GM18507 (cell line): ENCODE measurements around the gene TNFRSF14.

ENCODE experiments used
- DNase-seq: peaks from one replicate; pipeline ENCODE4 v3.0.0; 2011; ENCODE audit warnings: low read depth; ENCODE audit not compliant: insufficient read length; ENCODE audit errors: extremely low spot score
- FAIRE-seq: peaks from 2 replicates; lab custom pipeline; 2011; peaks lifted over from hg19 to GRCh38; lab: Jason Lieb, UNC

Gene TNFRSF14

DNA sequence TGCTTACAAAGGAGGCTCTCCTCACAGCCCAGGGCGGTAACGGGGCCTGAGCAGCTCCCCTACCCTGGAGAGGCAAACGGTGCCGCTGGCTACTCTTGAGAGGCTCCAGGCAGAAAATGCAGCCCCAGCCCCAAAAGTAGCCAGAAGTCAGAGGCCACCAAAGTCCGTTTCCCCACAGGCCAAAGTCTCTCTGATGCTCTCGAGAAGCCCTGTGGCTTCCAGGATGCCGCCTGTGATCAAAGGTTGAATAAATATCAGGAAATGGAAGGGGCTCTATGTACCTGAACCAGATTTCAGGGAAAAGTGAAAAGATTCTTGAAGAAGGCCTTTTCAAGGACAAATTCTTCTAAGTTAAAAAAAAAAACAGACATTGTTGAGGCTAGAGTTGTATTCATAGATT, 33.9 kb upstream of the TNFRSF14 start:
- no peak for DNase-seq
- FAIRE-seq, result no peak

GRCh38 chr1:2523191-2523890, 32.8 kb upstream of the TNFRSF14 start:
- FAIRE-seq (no peak), DNase-seq (no peak)

DNA sequence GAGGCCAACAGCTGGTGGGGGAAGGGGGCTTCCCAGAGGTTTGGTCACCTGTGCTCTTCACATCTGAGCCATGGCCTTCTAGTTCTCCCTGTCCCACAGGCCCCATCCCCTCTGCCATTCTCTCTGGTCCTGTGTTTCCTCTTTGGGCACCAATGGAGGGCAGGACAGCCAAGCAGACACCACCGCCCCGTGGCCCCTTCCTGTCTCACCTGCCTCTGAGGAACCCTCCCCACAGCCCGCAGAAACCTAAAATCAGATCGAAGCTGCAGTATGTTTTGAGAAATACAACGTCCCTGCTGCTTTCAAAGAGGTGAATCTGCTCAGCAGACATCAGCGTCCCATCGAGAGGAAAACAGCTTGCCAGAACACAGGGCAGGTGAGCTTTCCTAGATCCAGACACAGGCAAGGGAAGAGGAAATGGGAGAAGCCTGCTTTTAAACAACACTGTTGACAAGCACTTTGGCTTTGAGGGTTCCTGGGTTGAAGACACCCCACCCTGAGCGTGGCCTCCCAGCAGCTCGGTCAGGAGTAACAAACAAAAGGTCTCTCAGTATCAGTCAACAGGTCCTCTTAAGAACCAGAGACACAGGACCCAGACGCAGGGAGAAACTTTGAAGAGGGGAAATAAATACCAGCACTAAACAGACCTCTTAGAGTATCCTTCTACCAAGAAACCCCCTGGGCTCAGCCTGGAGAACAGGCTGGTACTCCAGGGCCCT, 32.1 kb upstream of the TNFRSF14 start:
- no peak for DNase-seq
- FAIRE-seq, result no peak

GRCh38 chr1:2525572-2525919, 30.6 kb upstream of the TNFRSF14 start:
- FAIRE-seq (no peak), DNase-seq (no peak)

- FAIRE-seq (peak; percentile 90), DNase-seq (peak; percentile 87)
These were observed 30.0 kb upstream of the TNFRSF14 start, which contains the start of gene PANK4 for GRCh38 chr1:2525920-2526823. Gene PANK4 (minus strand): TSS chr1:2526596. CDS start chr1:2526587, 9 bp downstream.

- DNase-seq (peak; percentile 42), FAIRE-seq (no peak)
These were observed 29.2 kb upstream of the TNFRSF14 start for GRCh38 chr1:2526824-2527555.

DNA sequence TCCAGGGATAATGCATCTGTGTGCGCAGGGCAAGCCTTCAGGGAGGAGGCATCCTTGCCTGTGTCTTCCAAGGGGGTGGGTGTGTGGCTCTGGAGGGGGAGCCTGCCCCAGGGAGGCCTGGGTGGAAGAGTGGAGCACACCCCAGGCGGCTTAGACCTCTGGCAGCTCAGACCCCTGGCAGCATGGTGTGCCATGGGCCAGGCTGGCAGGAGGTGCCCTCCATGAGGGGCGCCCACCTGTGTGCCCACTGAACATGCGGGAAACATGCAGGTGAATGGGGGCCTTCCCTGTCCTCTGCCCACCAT, 28.7 kb upstream of the TNFRSF14 start:
- DNase-seq (no peak), FAIRE-seq (no peak)

GRCh38 chr1:2528016-2528415, 28.2 kb upstream of the TNFRSF14 start:
- FAIRE-seq, result no peak

DNA sequence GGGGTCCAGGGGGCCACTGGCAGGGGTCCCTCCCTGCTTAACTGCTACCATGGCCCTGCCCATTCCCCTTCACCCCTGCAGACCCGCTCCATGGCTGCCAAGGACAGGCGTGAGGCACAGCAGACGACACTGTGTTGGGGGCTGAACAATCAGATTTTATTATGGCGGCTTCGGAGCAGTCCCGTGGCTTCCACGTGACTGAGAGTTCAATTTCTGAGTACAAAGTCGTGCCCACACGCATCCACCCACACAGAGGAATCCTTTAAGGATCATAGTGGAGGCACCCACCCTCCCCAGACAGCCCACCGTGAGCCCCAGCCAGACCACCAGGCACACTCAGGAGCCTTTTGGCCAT, 27.6 kb upstream of the TNFRSF14 start:
- DNase-seq (no peak), FAIRE-seq (no peak)

More at GRCh38 chr1:2528016-2528415, 28.2 kb upstream of the TNFRSF14 start:
- DNase-seq, result no peak

DNA sequence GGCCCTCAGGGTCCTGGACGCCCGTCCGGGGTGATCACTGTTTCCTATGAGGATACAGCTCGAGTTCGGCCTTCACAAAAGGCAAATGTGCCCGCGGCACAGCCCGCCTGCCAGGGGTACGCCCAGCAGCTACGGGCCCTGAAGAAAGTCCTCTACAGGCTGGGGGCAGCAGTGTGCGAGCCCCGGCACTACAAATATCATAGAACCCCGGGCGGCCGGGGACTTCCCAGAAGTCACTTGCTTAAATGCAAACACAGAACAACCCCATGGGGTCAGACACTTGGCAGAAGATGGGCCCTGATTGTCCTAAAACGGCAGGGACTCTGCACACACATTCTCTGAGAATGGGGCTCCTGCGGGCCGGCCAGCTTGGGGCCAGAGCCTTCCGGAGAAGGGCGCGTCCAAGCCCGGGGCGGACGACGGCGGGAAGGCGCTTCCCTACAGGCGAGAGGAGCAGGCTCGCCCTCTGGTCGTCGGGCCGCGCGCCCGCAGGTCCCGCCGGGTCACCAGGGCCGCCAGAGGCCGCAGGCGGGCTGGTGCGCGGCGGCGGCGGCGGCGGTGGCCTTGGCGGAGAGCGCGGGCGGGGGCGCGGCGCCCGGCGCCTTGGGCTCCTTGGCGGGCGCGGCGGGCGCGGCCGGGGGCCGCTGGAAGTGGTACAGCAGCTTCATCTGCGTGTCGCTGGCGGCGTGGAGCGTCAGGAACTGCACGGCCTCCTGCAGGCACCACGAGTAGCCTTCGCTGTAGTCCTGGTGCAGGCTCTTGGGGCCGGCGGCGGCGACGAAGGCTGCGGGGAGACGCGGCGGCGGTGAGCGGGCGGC, 27.0 kb upstream of the TNFRSF14 start:
- FAIRE-seq, result no peak
- DNase-seq, result no peak

- DNase-seq, result no peak
These were observed 26.2 kb upstream of the TNFRSF14 start, which contains the start of gene HES5 for GRCh38 chr1:2529784-2530512. Gene HES5 (minus strand): TSS chr1:2530263. CDS start chr1:2530164, 99 bp downstream.

GRCh38 chr1:2530513-2531361, 25.4 kb upstream of the TNFRSF14 start:
- DNase-seq, result no peak
- FAIRE-seq, result no peak

More at GRCh38 chr1:2529784-2530512, 26.2 kb upstream of the TNFRSF14 start, which contains the start of gene HES5:
- FAIRE-seq, result no peak

DNA sequence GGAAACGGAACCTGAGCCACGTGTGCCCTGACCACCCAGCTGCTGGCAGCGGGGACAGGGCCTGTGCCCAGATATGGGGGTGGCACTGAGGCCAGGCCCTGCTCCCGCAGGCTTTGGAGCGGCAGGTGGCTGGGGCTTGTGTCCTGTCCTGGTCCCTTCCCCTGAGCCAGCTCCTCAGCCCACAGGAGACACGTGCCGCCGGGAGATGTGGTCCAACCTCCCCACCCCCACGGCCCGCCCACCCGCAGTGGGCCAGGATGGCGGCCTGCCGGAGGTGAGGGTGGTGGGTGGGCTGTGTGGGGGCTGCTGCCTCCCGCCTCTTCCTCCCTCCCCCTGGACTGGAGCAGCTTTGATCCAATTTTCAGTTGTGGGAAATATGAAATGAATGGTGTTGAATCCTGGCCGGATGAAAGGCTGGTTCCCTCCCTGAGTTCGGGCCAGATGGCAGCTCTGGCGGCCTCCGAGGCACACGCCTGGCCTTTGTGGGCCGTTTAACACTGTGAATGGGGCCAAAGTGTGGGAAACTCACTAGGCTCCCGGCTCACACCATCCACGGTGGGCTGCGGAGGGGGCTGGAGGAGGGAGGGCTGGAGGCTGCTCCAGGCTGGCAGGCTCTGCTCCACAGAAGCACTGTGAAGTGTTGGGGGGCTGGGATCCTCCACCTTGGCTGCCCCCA, 23.5 kb upstream of the TNFRSF14 start:
- DNase-seq, result no peak
- no peak for FAIRE-seq

DNA sequence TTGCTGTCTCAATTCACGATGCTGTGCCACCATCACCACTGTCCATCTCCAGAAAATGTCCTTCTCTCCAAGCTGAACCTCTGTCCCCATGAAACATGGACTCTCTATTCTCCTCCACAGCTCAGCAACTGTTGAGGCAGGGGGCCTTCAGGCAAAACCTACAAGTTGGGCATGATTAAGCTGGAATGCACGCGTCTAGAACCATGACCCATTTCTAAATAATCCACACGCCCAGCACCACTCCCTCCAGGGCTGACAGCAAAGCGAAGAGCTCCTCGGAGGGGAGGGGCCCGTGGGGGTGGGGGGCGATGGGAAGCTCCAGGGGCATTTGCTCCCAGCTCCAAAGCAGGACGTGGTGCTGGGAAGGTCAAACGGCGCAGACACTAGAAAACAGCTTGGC, 22.8 kb upstream of the TNFRSF14 start:
- DNase-seq (no peak), FAIRE-seq (no peak)

DNA sequence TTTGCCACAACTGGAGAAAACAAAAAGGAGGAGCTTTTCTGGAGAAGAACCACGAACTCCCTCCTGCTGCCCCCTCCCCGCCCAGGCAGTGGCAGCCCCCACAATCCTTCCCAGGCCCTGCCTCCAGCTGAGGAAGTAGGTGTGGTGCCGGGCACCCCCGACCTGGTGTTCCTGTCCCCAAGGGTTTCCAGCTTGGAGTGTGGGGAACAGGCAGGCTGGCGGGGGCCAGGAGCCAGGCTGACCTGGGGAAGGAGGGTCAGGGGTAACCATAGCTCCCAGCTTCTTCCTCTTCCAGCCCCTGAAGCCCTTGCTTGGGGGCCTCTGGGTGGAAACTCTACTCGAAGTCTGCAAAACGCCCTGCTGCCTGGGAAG, 21.9 kb upstream of the TNFRSF14 start:
- no peak for DNase-seq
- no peak for FAIRE-seq

- no peak for FAIRE-seq
- no peak for DNase-seq
These were observed 21.3 kb upstream of the TNFRSF14 start for GRCh38 chr1:2534687-2535441.
